HL-60/S4 (cell line): ENCODE results near the gene NPSR1.
"Not testable (repeated sequence)": the region's sequence is repeated elsewhere in the genome, so short reads cannot be mapped to it uniquely, and the experiment has no call there.

Source experiments
- in situ Hi-C: fragments of 300-500 bp; cut with MboI; formaldehyde crosslinking; loops from 2 replicates; pipeline ENCODE4 v1.14.3; 2022; ENCODE audit warnings: low sequenced_read_pairs

The NPSR1 gene

GRCh38 chr7:34867341-34867740 is 209.3 kb downstream of the NPSR1 start:
- in situ Hi-C loops = not testable (repeated sequence)

- in situ Hi-C loops = not testable (repeated sequence)
Measured at GRCh38 chr7:34868602-34869001, 210.6 kb downstream of the NPSR1 start.

GRCh38 chr7:34869057-34869456 is 211.0 kb downstream of the NPSR1 start:
- in situ Hi-C loops = no loop called here

GRCh38 chr7:34870041-34870440 is 212.0 kb downstream of the NPSR1 start:
- in situ Hi-C loops = not testable (repeated sequence)

GRCh38 chr7:34874329-34874728 is 216.3 kb downstream of the NPSR1 start:
- in situ Hi-C loops = not testable (repeated sequence)

GRCh38 chr7:34875481-34875880 is 217.5 kb downstream of the NPSR1 start:
- in situ Hi-C loops = no loop called here

- in situ Hi-C loops = not testable (repeated sequence)
Measured at GRCh38 chr7:34878944-34879735, 221.1 kb downstream of the NPSR1 start.

GRCh38 chr7:34879871-34880270 is 221.9 kb downstream of the NPSR1 start:
- in situ Hi-C loops = no loop called here

GRCh38 chr7:34883855-34884254 is 225.8 kb downstream of the NPSR1 start:
- in situ Hi-C loops = not testable (repeated sequence)

- in situ Hi-C loops = no loop called here
Measured at GRCh38 chr7:34886856-34887255, 228.8 kb downstream of the NPSR1 start.

- in situ Hi-C loops = no loop called here
Measured at GRCh38 chr7:34889951-34890350, 231.9 kb downstream of the NPSR1 start.

- in situ Hi-C loops = no loop called here
Measured at GRCh38 chr7:34895202-34895601, 237.2 kb downstream of the NPSR1 start.
